ENCODE results near the gene PPP1R3G. TPM values are rescaled to one million over a fixed set of nuclear protein-coding genes. Genes with fewer than 3 reads are reported as not detected.
"Not testable (repeated sequence)": the region's sequence is repeated elsewhere in the genome, so short reads cannot be mapped to it uniquely, and the experiment has no call there.

PPP1R3G gene
- total RNA-seq, 2 donors from 2014 or later, result 1.0 to 5.5 TPM

- Histone ChIP-seq H3K4me3 (no peak overlapping the region), H3K27ac (no peak overlapping the region), H3K9ac (ENCODE audit: low read depth in 2 of 2, low read length in 2 of 2) (no peak overlapping the region), H3K4me1 (no peaks in the 10 kb centered on the region), H3K9me3 (no peaks in the 10 kb centered on the region), H3K27me3 (no peaks in the 10 kb centered on the region), H3K36me3 (no peaks in the 10 kb centered on the region)
- intact Hi-C loops (cut with DNase I), result loop anchor here (5.0 kb wide), 1 partner anchor 59 kb away; no protein-coding TSS in a partner anchor
- no peak for DNase-seq
- TF ChIP-seq CTCF (IDR thresholded peaks at IDR 0.05), result no peak
Observed at GRCh38 chr6:5116243-5116991, 31.3 kb downstream of the PPP1R3G start.

GRCh38 chr6:5119090-5119951 is 34.2 kb downstream of the PPP1R3G start:
- no peak overlapping the region for H3K27ac ChIP-seq
- no peaks in the 10 kb centered on the region for H3K9me3 ChIP-seq
- H3K36me3 ChIP-seq, result no peaks in the 10 kb centered on the region
- DNase-seq, result no peak
- no peaks in the 10 kb centered on the region for H3K4me1 ChIP-seq
- TF ChIP-seq CTCF (IDR thresholded peaks at IDR 0.05), result no peak
- H3K9ac ChIP-seq (ENCODE audit: low read depth in 2 of 2, low read length in 2 of 2), result no peak overlapping the region
- no peak overlapping the region for H3K4me3 ChIP-seq
- H3K27me3 ChIP-seq, result no peaks in the 10 kb centered on the region
- intact Hi-C loops (cut with DNase I), result loop anchor here (5.0 kb wide), 1 partner anchor 62 kb away; no protein-coding TSS in a partner anchor

- intact Hi-C loops (cut with DNase I), result no loop called here
- no peak overlapping the region for H3K27ac ChIP-seq
- no peak for DNase-seq
- H3K9ac ChIP-seq (ENCODE audit: low read depth in 2 of 2, low read length in 2 of 2), result no peak overlapping the region
- no peaks in the 10 kb centered on the region for H3K27me3 ChIP-seq
- no peaks in the 10 kb centered on the region for H3K36me3 ChIP-seq
- no peaks in the 10 kb centered on the region for H3K9me3 ChIP-seq
- no peak overlapping the region for H3K4me3 ChIP-seq
- TF ChIP-seq CTCF (IDR thresholded peaks at IDR 0.05), result no peak
- no peaks in the 10 kb centered on the region for H3K4me1 ChIP-seq
Observed at GRCh38 chr6:5120011-5120410, 34.9 kb downstream of the PPP1R3G start.

GRCh38 chr6:5120543-5120942 is 35.4 kb downstream of the PPP1R3G start:
- DNase-seq; H3K4me3 ChIP-seq; H3K9ac ChIP-seq (ENCODE audit: low read depth in 2 of 2, low read length in 2 of 2); intact Hi-C loops (cut with DNase I); H3K4me1 ChIP-seq; H3K9me3 ChIP-seq; H3K36me3 ChIP-seq; H3K27ac ChIP-seq; H3K27me3 ChIP-seq: not testable (repeated sequence)

GRCh38 chr6:5121479-5121878 is 36.3 kb downstream of the PPP1R3G start:
- no peak overlapping the region for H3K27ac ChIP-seq
- no peak overlapping the region for H3K4me3 ChIP-seq
- TF ChIP-seq CTCF (IDR thresholded peaks at IDR 0.05), result no peak
- H3K9me3 ChIP-seq, result no peaks in the 10 kb centered on the region
- no peak for DNase-seq
- intact Hi-C loops (cut with DNase I), result no loop called here
- H3K27me3 ChIP-seq, result no peaks in the 10 kb centered on the region
- H3K9ac ChIP-seq (ENCODE audit: low read depth in 2 of 2, low read length in 2 of 2), result no peak overlapping the region
- H3K4me1 ChIP-seq, result no peaks in the 10 kb centered on the region
- H3K36me3 ChIP-seq, result no peaks in the 10 kb centered on the region

Data from colonic mucosa (tissue), 4 donors.